ENCODE results near the gene PRSS36. TPM values are rescaled to one million over a fixed set of nuclear protein-coding genes. Genes with fewer than 3 reads are reported as not detected.

The PRSS36 gene
- total RNA-seq, 1 experiment from 2014 or later = 1.3 TPM

- TF ChIP-seq FOXP4 (CRISPR knock-in tag; IDR thresholded peaks at IDR 0.05) (peak; percentile 13; the same call in 1 of the 2 replicates), ELF4 (CRISPR knock-in tag; IDR thresholded peaks at IDR 0.05; ENCODE audit: low read depth) (no peak), USF1 (CRISPR knock-in tag; IDR thresholded peaks at IDR 0.05) (no peak), MAX (CRISPR knock-in tag; IDR thresholded peaks at IDR 0.05) (peak; percentile 67; the same call in 1 of the 2 replicates), ESRRA (CRISPR knock-in tag; IDR thresholded peaks at IDR 0.05; ENCODE audit: borderline replicate concordance) (0 out of 2 replicates have a peak, but pooled peaks have one; percentile 23), NFYB (CRISPR knock-in tag; conservative IDR thresholded peaks at IDR 0.05; ENCODE audit: low read depth) (no peak), KAT7 (CRISPR knock-in tag; IDR thresholded peaks at IDR 0.05; ENCODE audit: borderline replicate concordance) (no peak), ZNF423 (CRISPR knock-in tag; IDR thresholded peaks at IDR 0.05) (peak; percentile 72), GTF2I (CRISPR knock-in tag; conservative IDR thresholded peaks at IDR 0.05) (no peak), SMAD4 (CRISPR knock-in tag; IDR thresholded peaks at IDR 0.05) (no peak), SP1 (CRISPR knock-in tag; conservative IDR thresholded peaks at IDR 0.05) (no peak), NFATC4 (CRISPR knock-in tag; IDR thresholded peaks at IDR 0.05) (no peak), MLX (CRISPR knock-in tag; IDR thresholded peaks at IDR 0.05) (no peak), ZBTB43 (CRISPR knock-in tag; IDR thresholded peaks at IDR 0.05) (no peak), GRHL2 (CRISPR knock-in tag; IDR thresholded peaks at IDR 0.05; ENCODE audit: insufficient replicate concordance, severe bottlenecking) (no peak), ZNF219 (CRISPR knock-in tag; IDR thresholded peaks at IDR 0.05; ENCODE audit: borderline replicate concordance) (no peak), JUN (CRISPR knock-in tag; IDR thresholded peaks at IDR 0.05) (no peak), SOX15 (CRISPR knock-in tag; IDR thresholded peaks at IDR 0.05) (no peak), NFE2L1 (CRISPR knock-in tag; IDR thresholded peaks at IDR 0.05) (no peak)
Measured at GRCh38 chr16:31148281-31148728, 1.6 kb downstream of the PRSS36 start (continued).

- Mint-ChIP-seq H3K36me3 (no peaks in the 10 kb centered on the region), H3K4me1 (peaks cover 20% of the 10 kb centered on the region), H3K4me3 (peak overlapping the region; percentile 74), H3K9me3 (no peaks in the 10 kb centered on the region), H3K27me3 (ENCODE audit: low read depth) (peaks cover 49% of the 10 kb centered on the region), H3K27ac (no peak overlapping the region)
- ATAC-seq = no peak
- TF ChIP-seq GRHL2 (CRISPR knock-in tag; IDR thresholded peaks at IDR 0.05; ENCODE audit: insufficient replicate concordance, severe bottlenecking) (no peak), PREB (CRISPR knock-in tag; IDR thresholded peaks at IDR 0.05; ENCODE audit: borderline replicate concordance) (no peak), TCF7 (CRISPR knock-in tag; IDR thresholded peaks at IDR 0.05; ENCODE audit: low read depth) (no peak), MXD4 (CRISPR knock-in tag; IDR thresholded peaks at IDR 0.05; ENCODE audit: borderline replicate concordance) (no peak), NR2C2 (CRISPR knock-in tag; IDR thresholded peaks at IDR 0.05) (no peak)
- DNase-seq (ENCODE audit: low spot score) = no peak
- ChIA-PET CTCF (interaction anchor here (1.5 kb wide), 1 partner anchor 74 kb away, joined by 4 read pairs; the partner anchor contains the start of genes ZNF646 and ZNF668), POLR2A (interaction anchor here (1.9 kb wide), 1 partner anchor 33 kb away, joined by 7 read pairs; the partner anchor contains the start of gene FUS)
Measured at GRCh38 chr16:31147574-31147973, 2.3 kb downstream of the PRSS36 start.
